HepG2 (cell line): ENCODE data around the gene RPL23. TPM values are rescaled to one million over a fixed set of nuclear protein-coding genes. Genes with fewer than 3 reads are reported as not detected.
A peak's percentile ranks its signal among the peaks of the same experiment; 100 is the strongest.

ENCODE experiments used
- ADNP ChIP-seq: sonication (generic); formaldehyde crosslinking; IDR thresholded peaks from 2 replicates; pipeline ENCODE4 v1.4.0; 2020; ENCODE audit warnings: missing genetic modification reagents
- AHR ChIP-seq: IDR thresholded peaks from 2 replicates; pipeline ENCODE4 v1.6.1; 2018; ENCODE audit warnings: missing genetic modification reagents, missing compliant biosample characterization
- CHCHD3 ChIP-seq: sonication (generic); formaldehyde crosslinking; IDR thresholded peaks from 2 replicates; pipeline ENCODE4 v1.8.0; 2022; ENCODE audit warnings: mild to moderate bottlenecking, missing genetic modification reagents, moderate library complexity
- HHEX ChIP-seq: IDR thresholded peaks from 2 replicates; pipeline ENCODE4 v1.6.1; 2016; ENCODE audit warnings: control low read depth
- JUND ChIP-seq: sonication (generic); formaldehyde crosslinking; IDR thresholded peaks from 2 replicates; pipeline ENCODE4 v1.8.0; 2022; ENCODE audit warnings: mild to moderate bottlenecking, missing genetic modification reagents
- KDM5B ChIP-seq: sonication (generic); formaldehyde crosslinking; IDR thresholded peaks from 2 replicates; pipeline ENCODE4 v1.4.0; 2020; ENCODE audit warnings: missing genetic modification reagents, mild to moderate bottlenecking, borderline replicate concordance
- MATR3 ChIP-seq: sonication (generic); formaldehyde crosslinking; IDR thresholded peaks from 2 replicates; pipeline ENCODE4 v1.4.0; 2020; ENCODE audit warnings: missing genetic modification reagents
- MEF2D ChIP-seq: sonication (generic); formaldehyde crosslinking; IDR thresholded peaks from 2 replicates; pipeline ENCODE4 v1.5.1; 2020; ENCODE audit warnings: mild to moderate bottlenecking, missing genetic modification reagents
- MZF1 ChIP-seq: sonication (generic); formaldehyde crosslinking; IDR thresholded peaks from 2 replicates; pipeline ENCODE4 v1.8.1; 2023; ENCODE audit warnings: mild to moderate bottlenecking, missing genetic modification reagents, borderline replicate concordance
- NFE2L1 ChIP-seq: sonication (generic); formaldehyde crosslinking; IDR thresholded peaks from 2 replicates; pipeline ENCODE4 v1.4.0; 2020; ENCODE audit warnings: missing genetic modification reagents, mild to moderate bottlenecking, borderline replicate concordance
- RELA ChIP-seq: sonication (generic); formaldehyde crosslinking; IDR thresholded peaks from 2 replicates; pipeline ENCODE4 v1.4.0; 2020; ENCODE audit warnings: missing genetic modification reagents
- REPIN1 ChIP-seq: sonication (generic); formaldehyde crosslinking; IDR thresholded peaks from 2 replicates; pipeline ENCODE4 v1.8.0; 2022; ENCODE audit warnings: missing genetic modification reagents, low read depth, mild to moderate bottlenecking, borderline replicate concordance
- RFXAP ChIP-seq: sonication (generic); formaldehyde crosslinking; IDR thresholded peaks from 2 replicates; pipeline ENCODE4 v1.4.0; 2020; ENCODE audit warnings: missing genetic modification reagents, borderline replicate concordance
- SSRP1 ChIP-seq: IDR thresholded peaks from 2 replicates; pipeline ENCODE4 v1.6.1; 2016; ENCODE audit warnings: control low read depth
- SYNCRIP ChIP-seq: fragments of 200-400 bp; formaldehyde crosslinking; IDR thresholded peaks from 2 replicates; pipeline ENCODE4 v1.6.1; 2018; ENCODE audit warnings: mild to moderate bottlenecking, low read depth, low read length; ENCODE audit not compliant: insufficient read depth
- TARDBP ChIP-seq: sonication (generic); formaldehyde crosslinking; IDR thresholded peaks from 2 replicates; pipeline ENCODE4 v1.8.0; 2022; ENCODE audit warnings: mild to moderate bottlenecking, missing genetic modification reagents
- ZBTB7B ChIP-seq: sonication (generic); formaldehyde crosslinking; IDR thresholded peaks from 2 replicates; pipeline ENCODE4 v1.4.0; 2020; ENCODE audit warnings: missing genetic modification reagents
- ZMYM2 ChIP-seq: sonication (generic); formaldehyde crosslinking; IDR thresholded peaks from 2 replicates; pipeline ENCODE4 v1.8.0; 2022; ENCODE audit warnings: mild to moderate bottlenecking, missing genetic modification reagents
- ZNF329 ChIP-seq: sonication (generic); formaldehyde crosslinking; IDR thresholded peaks from 2 replicates; pipeline ENCODE4 v1.9.0; 2021; ENCODE audit warnings: low read depth, mild to moderate bottlenecking, missing genetic modification reagents
- ZNF343 ChIP-seq: sonication (generic); formaldehyde crosslinking; IDR thresholded peaks from 2 replicates; pipeline ENCODE4 v1.4.0; 2020; ENCODE audit warnings: mild to moderate bottlenecking, missing genetic modification reagents
- ZNF672 ChIP-seq: sonication (generic); formaldehyde crosslinking; IDR thresholded peaks from 2 replicates; pipeline ENCODE4 v1.8.1; 2022; ENCODE audit warnings: missing genetic modification reagents
- polyA plus RNA-seq, 8 experiments: library from polyadenylated mRNA; depleted of rRNA in 3 of 8; stranded (reverse) in 7 of 8; unstranded in 1 of 8; fragments of >200 nt; fragmentation: Illumina TruSeq in 4 of 8; extraction: Trizol in 4 of 8; gene quantifications; 2 replicates each; pipeline versions ENCODE4 v1.2.1 to v1.2.3, GENCODE V29; 2011 to 2016; ENCODE audit warnings: low read depth in 4 of 8, missing spikeins in 1 of 8, mixed read lengths in 1 of 8; ENCODE audit not compliant: insufficient read depth in 1 of 8
- total RNA-seq, 5 experiments: library from RNA; depleted of rRNA; stranded (reverse); fragments of >200 nt; fragmentation: Illumina TruSeq; extraction: Trizol; gene quantifications; 2 replicates each; pipeline ENCODE4 v1.2.3, GENCODE V29; 2016; ENCODE audit warnings: low read depth in 1 of 5
- TF ChIP-seq, protein P1 (sequence below): sonication (generic); formaldehyde crosslinking; IDR thresholded peaks from 2 replicates; pipeline ENCODE4 v1.5.0; 2020; ENCODE audit warnings: missing genetic modification reagents
- TF ChIP-seq, protein P2 (sequence below): sonication (generic); formaldehyde crosslinking; IDR thresholded peaks from 2 replicates; pipeline ENCODE4 v1.4.0; 2020; ENCODE audit warnings: missing genetic modification reagents
- TF ChIP-seq, protein P3 (sequence below): sonication (generic); formaldehyde crosslinking; conservative IDR thresholded peaks from 2 replicates; pipeline ENCODE4 v1.8.0; 2022; ENCODE audit warnings: missing genetic modification reagents
- TF ChIP-seq, protein P4 (sequence below): sonication (generic); formaldehyde crosslinking; IDR thresholded peaks from 2 replicates; pipeline ENCODE4 v1.8.1; 2023; ENCODE audit warnings: mild to moderate bottlenecking, missing genetic modification reagents, borderline replicate concordance

RPL23 gene
- total and polyA plus RNA-seq, 2 of the 13 experiments (the other 11 are each of a cell fraction or from before 2014, with no cell fraction given), result 2,790 to 4,860 TPM

DNA sequence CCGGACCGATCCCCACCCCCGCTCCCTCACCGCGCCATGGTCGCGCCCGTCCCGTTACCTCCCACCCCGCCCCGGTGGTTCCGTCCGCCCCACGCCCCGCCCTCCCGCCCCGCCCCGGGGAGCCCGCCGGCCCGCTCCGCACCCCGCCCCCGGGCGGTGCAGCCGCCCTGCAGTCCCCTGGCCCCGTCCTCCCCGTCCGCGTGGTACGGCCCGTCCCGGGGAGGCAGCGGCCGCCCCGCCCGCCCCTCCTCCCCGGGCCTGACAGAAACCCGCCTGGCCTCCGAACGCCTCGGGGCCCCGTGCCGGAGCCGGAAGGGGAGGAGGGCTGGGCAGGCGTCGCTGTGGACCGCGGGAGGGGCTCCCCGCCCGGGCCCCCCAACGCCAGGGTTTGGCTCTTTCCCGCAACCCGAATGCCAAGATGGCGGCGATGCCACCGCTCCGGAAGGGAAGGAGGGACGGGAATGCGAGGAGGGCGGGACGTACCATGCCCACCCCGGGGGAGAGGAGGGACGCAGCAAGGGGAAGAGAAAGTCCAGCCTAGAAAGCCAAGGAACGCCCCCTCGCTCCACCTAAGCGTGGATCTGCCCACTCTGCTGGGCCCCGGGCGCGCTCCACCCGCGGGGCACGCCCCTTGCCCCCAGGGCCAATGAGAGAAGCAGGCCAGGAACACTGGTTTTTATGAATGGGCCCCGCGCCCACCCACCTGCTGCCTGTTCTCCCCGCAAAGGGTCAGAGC is 53.9 kb downstream of the RPL23 start, which contains the start of gene PIP4K2B (continued):
- TF ChIP-seq ZMYM2 (CRISPR knock-in tag), result no peak
- TF ChIP-seq TARDBP, result peak; percentile 92
- TF ChIP-seq AHR (CRISPR knock-in tag), result peak; percentile 69; the same call in 1 of the 2 replicates
- no peak for TF ChIP-seq HHEX (CRISPR knock-in tag)
- TF ChIP-seq ADNP (CRISPR knock-in tag), result no peak
- TF ChIP-seq RELA (CRISPR knock-in tag), result 0 out of 2 replicates have a peak, but pooled peaks have one; percentile 48
- no peak for TF ChIP-seq MATR3 (CRISPR knock-in tag)
- peak; percentile 94 for TF ChIP-seq ZBTB7B (CRISPR knock-in tag)
- TF ChIP-seq, protein P1, sequence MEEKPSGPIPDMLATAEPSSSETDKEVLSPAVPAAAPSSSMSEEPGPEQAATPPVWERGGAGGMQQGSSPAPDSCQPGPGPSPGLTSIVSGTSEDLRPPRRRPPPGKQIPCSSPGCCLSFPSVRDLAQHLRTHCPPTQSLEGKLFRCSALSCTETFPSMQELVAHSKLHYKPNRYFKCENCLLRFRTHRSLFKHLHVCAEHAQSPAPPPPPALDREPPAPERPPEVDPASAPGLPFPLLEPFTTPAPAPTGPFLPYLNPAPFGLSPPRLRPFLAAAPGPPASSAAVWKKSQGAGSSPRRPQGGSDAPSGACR (CRISPR knock-in tag), result no peak; the same call in 1 of the 2 replicates
- TF ChIP-seq REPIN1 (CRISPR knock-in tag), result peak; percentile 90
- peak; percentile 85; the same call in 1 of the 2 replicates for TF ChIP-seq ZNF343 (CRISPR knock-in tag)
- TF ChIP-seq, protein P2, sequence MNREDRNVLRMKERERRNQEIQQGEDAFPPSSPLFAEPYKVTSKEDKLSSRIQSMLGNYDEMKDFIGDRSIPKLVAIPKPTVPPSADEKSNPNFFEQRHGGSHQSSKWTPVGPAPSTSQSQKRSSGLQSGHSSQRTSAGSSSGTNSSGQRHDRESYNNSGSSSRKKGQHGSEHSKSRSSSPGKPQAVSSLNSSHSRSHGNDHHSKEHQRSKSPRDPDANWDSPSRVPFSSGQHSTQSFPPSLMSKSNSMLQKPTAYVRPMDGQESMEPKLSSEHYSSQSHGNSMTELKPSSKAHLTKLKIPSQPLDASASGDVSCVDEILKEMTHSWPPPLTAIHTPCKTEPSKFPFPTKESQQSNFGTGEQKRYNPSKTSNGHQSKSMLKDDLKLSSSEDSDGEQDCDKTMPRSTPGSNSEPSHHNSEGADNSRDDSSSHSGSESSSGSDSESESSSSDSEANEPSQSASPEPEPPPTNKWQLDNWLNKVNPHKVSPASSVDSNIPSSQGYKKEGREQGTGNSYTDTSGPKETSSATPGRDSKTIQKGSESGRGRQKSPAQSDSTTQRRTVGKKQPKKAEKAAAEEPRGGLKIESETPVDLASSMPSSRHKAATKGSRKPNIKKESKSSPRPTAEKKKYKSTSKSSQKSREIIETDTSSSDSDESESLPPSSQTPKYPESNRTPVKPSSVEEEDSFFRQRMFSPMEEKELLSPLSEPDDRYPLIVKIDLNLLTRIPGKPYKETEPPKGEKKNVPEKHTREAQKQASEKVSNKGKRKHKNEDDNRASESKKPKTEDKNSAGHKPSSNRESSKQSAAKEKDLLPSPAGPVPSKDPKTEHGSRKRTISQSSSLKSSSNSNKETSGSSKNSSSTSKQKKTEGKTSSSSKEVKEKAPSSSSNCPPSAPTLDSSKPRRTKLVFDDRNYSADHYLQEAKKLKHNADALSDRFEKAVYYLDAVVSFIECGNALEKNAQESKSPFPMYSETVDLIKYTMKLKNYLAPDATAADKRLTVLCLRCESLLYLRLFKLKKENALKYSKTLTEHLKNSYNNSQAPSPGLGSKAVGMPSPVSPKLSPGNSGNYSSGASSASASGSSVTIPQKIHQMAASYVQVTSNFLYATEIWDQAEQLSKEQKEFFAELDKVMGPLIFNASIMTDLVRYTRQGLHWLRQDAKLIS, result no peak; the same call in 1 of the 2 replicates
- TF ChIP-seq SSRP1 (CRISPR knock-in tag), result no peak
- TF ChIP-seq, protein P3, sequence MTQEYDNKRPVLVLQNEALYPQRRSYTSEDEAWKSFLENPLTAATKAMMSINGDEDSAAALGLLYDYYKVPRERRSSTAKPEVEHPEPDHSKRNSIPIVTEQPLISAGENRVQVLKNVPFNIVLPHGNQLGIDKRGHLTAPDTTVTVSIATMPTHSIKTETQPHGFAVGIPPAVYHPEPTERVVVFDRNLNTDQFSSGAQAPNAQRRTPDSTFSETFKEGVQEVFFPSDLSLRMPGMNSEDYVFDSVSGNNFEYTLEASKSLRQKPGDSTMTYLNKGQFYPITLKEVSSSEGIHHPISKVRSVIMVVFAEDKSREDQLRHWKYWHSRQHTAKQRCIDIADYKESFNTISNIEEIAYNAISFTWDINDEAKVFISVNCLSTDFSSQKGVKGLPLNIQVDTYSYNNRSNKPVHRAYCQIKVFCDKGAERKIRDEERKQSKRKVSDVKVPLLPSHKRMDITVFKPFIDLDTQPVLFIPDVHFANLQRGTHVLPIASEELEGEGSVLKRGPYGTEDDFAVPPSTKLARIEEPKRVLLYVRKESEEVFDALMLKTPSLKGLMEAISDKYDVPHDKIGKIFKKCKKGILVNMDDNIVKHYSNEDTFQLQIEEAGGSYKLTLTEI, result no peak
- TF ChIP-seq, protein P4, sequence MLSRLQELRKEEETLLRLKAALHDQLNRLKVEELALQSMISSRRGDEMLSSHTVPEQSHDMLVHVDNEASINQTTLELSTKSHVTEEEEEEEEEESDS (CRISPR knock-in tag), result peak; percentile 87; the same call in 1 of the 2 replicates
- no peak for TF ChIP-seq ZNF672
- TF ChIP-seq RFXAP, result peak; percentile 86
- no peak for TF ChIP-seq MZF1 (CRISPR knock-in tag)
- TF ChIP-seq KDM5B (CRISPR knock-in tag), result peak; percentile 46; the same call in 1 of the 2 replicates
- no peak for TF ChIP-seq ZNF329 (CRISPR knock-in tag)
- TF ChIP-seq SYNCRIP, result no peak
- TF ChIP-seq CHCHD3 (CRISPR knock-in tag), result no peak
- TF ChIP-seq JUND (CRISPR knock-in tag), result 0 out of 2 replicates have a peak, but pooled peaks have one; percentile 43
- TF ChIP-seq NFE2L1 (CRISPR knock-in tag), result no peak
- peak; percentile 54; the same call in 1 of the 2 replicates for TF ChIP-seq MEF2D (CRISPR knock-in tag)
